Activated CD8-positive, alpha-beta memory T cell treated with anti-CD3 and anti-CD28 coated beads for 1 hour (primary cell): ENCODE measurements around the gene ACTN4.

Experiments
- DNase-seq, 2 donors: peaks; one replicate each; pipeline ENCODE4 v3.0.0-alpha.2; 2020; ENCODE audit warnings: low read depth in 1 of 2; ENCODE audit errors: extremely low read depth in 1 of 2

The ACTN4 gene

DNA sequence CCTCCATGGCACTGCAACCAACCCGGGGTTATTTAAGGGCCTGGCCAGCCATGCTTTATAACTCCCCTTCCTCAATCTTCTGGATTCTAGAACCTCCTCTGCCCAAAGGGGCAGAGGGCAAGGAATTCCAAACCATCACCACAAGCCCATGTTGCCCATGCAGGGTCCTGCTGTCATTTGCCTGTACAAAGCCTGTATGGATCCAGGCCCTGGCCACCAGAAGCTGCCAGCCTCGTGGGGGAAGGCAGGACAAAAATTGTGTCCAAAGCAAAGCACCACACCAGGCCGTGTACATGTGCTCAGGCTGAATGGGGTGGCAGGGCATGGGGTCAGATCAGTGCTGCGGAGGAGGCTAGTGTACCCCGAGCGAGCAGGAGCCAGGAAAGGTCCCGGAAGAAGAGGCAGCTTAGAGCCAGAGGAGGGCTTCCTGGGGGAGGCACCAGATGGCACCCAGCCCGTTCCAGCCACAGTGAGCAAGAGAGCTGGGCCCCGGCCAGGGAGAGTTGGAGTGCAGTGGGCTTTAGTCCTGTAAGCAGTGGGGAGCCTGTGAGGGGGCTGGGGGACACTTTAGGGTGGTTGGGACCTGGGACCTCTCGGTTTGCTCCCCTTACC, 61.1 kb downstream of the ACTN4 start:
- no peak for DNase-seq

DNA sequence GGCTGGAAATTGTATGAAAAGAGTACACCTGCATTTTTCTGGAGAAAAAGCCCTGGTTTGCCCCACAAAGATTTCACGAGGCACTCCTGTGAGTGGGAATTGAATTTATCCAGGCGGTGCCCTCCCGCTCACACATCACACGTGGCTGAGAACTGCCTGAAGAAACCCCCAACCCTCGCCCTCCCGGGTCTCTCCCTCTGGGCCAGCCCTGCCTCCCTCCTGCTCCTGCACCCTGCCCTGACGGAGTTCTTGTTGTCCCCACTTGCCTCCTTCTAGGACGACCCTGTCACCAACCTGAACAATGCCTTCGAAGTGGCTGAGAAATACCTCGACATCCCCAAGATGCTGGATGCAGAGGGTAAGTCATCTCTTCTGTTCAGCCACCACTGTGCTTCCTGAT, 61.7 kb downstream of the ACTN4 start:
- DNase-seq, result no peak

DNA sequence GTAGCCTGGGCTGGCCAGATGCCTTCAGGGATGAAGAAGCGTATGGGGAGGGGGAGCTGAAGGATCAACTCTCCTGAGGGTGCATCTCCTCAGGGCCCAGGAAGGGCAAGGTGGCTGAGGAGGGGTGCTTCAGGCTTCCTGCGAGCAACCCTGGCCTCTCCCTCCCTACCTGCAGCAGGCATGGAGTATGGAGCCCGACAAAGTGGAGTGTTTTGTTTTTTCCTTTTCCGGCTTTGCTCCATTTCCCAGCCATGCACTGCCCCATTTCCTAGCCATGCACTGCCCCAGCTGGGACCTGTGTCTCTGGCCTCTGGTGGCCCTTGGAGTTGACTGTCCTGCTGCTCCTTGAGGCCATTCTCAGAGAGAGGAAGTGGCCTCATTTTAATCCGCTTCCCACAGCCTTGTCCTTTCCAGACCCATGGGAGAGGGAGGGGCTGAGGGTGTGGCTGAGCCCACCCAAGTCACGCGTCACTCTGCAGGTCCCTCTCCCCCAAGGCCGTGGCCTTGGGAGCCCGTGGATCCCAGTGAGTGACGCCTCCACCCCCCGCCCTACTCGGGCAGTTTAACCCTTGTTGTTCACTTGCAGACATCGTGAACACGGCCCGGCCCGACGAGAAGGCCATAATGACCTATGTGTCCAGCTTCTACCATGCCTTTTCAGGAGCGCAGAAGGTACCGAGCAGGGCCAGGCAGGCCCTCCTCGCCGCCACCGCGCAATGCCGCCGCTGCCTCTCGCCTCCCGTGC, 62.4 kb downstream of the ACTN4 start:
- DNase-seq, result no peak

DNA sequence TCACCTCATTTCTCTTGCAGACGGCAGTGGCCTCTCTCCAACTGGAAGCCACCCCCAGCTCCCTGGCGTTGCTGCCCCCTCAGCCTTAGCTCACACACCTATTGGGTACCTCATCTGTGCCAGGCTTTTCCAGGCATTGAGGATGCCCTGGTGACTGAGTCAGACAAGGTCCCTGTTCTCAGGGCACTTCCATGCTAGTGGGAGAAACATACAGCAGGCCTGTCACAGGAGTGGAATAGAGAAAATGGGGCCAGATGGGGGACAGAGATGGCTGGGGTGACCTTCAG, 62.9 kb downstream of the ACTN4 start:
- no peak for DNase-seq

DNA sequence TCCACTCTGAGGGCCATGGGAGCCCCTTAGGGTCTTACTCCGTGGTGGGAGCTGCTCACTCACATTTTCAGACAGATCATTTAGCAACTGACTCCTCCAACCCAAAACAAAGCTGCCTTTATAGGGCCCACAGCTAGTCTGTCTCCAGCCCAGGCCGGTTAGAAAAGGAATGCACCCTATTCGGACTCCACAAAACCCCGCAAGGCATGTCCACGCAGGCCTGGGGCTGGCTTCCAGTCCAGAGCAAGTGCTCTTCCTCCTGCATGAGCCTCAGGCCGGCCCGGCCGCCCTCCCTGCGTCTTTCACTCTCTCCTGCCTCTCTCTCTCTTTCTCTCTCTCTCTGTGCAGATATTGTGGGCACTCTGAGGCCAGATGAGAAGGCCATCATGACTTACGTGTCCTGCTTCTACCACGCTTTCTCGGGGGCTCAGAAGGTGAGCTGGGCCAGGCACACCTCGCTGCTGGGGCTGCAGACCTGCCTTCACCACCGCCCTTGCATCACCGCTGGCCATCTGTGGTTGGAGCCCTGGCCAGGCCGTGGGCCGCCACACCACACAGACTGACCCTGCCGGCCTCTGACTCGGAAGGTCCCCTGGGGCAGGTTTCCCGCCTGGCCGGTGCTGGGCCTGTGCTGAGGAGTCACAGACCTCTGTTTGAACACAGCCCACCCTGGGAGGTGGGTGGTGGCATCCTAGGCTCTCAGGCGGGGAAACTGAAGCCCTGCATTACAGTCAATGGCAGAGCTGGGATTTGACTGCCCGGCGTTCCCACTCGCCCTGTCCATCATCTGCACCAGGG, 63.7 kb downstream of the ACTN4 start:
- DNase-seq, result no peak

DNA sequence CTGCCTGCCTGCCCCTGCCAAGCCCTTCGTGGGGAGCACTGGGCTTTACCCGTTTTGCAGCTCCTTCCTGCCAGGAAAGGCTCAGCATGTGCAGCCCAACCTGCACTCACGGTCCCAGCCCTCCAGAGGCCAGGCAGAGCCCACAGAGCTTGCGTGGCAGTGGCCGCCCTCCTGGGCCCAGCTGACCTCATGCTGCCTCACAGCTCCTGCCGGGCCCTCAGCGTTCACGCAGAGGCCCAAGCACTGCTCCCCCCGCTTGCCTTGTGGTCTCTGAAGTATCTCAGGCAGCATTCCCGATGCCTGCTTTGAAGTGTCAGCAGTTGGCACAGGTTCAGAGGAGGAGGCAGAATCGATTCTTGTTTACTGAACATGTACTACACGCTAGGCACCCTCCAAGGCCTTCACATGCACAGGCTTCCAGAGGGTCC, 64.3 kb downstream of the ACTN4 start:
- no peak for DNase-seq

DNA sequence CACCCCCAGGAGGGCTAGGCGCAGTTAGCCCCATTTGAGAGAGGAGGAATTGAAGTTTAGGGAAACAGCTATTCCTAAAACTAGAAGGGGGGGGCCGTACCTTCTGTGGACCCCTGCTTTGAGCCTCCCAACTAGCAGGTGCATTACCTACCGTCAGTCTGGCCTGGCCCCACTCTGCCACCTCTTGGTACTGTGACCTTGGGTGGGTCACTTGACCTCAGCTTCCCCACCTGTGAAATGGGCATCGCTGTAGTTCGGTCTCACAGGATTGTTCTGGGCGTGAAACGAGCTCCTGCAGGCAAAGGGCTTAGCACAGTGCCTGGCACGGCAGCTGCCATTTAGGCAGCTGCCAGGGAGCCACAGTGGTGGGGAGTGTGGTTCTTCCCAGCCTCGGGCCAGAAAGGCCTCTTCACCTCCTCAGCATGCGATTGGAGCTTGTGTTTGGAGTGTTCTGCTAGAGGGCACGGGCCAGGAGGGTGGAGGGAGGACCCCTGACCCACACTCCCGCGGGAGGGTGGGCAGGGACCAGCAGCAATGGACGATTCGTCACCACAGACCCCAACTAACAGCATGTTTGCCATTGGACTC, 64.8 kb downstream of the ACTN4 start:
- DNase-seq, result no peak

DNA sequence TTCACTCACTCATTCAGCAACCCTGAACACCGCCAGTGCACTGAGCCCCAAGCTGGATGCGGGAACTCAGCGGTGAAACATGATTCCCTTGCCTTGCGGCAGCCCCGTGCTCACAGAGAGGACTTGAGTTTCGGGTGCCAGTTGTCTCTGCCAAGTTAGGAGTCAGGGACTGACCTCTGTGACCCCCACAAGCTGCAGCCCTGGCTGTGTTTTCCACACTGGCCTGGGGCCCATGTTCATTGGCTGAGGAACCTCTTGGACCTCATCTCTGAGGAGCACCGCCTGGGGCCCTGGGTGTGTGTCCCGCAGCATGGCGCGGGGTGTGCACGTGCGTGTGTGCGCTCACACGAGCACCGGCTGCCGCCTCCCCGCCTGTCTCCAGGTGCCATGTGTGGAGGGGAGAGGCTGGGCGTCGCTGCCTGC, 65.8 kb downstream of the ACTN4 start:
- DNase-seq, result no peak

DNA sequence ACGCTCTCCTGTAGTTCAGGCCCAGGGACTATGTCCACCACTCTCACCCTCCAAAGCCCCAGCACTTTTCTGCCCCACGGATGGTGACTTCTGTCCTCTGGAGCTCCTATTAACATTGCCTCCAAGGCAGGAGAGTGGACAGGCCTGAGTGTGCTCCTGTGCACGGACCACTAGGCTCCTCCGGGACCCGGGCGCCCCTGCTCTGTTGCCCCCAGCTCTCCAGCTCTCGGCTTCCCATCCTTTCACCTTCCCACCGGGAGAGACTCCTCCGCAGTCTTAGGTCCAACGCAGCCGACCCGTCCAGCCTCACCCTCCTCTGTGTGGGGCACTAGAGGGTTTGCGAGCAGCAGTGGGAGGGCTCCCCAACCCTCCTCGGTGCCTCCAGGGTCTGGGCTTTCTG, 66.4 kb downstream of the ACTN4 start:
- DNase-seq, result no peak

DNA sequence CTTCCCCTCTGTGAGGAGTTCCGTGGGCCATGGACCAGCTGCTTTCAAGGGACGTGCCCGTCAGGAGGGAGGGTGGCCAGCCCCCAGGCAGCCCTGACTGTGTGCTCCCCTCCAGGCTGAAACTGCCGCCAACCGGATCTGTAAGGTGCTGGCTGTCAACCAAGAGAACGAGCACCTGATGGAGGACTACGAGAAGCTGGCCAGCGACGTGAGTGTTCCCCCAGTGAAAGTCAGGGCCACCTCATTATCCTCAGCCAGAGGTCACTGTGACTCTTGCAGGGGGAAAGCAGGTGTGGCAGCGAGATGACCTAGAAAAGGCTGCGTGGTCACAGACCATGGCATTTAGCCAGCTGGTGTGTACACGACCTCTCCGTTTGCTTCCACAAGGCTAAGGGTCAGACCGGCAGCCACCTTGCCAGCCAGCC, 66.9 kb downstream of the ACTN4 start:
- DNase-seq, result no peak

DNA sequence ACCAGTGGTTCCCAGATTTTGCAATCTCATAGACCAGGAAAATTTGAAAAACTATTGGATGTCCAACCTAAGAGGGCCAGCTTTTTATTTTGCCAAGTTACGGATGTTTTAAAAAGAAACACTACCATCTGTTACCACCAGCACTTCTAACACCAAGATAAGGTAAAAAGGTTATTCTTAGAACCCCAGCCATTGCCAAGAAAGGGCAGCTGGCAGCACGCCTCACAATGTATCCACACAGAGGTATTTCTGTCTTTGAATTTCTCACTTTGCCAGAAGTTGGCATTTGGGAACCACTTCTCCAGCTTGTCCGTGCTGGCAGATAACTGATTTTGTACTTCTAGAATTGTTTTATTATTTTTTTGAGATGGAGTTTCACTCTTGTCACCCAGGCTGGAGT, 68.1 kb downstream of the ACTN4 start:
- no peak for DNase-seq

DNA sequence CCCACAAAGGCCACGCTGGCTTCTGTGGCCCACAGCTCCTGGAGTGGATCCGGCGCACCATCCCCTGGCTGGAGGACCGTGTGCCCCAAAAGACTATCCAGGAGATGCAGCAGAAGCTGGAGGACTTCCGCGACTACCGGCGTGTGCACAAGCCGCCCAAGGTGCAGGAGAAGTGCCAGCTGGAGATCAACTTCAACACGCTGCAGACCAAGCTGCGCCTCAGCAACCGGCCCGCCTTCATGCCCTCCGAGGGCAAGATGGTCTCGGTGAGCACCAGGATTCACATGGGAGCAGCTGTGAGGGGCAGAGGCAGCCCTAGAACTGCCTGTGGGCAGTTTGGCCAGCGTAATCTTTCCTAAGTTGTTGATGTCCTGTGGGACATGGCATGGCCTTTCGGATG, 69.6 kb downstream of the ACTN4 start:
- DNase-seq, result no peak

DNA sequence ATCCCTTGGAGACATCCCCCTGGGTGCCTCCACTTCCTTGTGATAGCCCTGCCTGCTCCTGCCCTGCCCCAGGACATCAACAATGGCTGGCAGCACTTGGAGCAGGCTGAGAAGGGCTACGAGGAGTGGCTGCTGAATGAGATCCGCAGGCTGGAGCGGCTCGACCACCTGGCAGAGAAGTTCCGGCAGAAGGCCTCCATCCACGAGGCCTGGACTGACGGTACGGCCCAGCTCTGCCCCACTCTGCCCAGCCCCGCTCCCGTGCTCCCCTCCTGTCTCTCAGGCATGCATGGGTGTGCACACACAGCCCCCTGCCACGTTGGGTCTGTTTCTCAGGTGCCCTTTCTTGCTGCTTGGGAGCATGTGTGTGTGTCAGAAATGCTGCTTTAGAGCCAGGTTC, 70.4 kb downstream of the ACTN4 start:
- DNase-seq, result no peak

DNA sequence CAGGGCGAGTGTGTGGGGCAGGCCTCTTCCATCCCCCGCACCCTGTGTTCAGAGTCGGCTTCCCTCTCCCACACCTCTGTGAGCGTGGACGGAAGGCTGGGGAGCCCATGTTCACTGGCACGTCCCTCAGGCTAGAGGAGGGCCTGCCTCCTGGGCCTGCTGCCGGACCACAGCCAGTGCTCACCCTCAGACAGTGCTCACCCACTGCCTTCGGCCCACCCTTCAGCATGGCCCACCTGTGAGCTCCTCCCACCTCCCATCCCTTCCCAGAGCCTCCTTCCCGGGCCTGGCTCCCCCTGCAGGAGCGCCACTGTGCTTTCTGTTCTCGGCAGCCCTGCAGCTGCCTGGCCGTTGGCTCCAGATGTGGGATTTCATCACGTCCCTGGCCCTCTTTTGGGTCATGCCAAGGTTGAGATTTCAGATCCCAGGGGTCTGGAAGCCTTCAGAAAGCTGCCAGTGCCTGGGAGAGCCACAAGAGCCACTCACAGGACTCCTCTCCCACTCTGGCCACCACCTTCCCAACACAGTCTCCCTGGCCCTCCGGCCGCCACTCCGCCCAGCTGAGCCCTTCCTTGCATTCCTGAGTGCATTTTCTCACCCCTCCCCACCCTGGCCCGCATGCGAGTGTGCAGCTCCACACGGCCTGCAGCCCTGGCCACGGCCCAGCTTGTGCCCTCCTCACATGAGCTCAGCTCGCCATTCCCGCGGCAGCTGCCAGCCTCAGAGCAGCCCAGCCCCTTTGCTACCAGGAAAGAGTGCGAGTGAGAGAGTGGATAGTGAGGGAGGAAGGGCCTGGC, 71.5 kb downstream of the ACTN4 start:
- DNase-seq, result no peak

DNA sequence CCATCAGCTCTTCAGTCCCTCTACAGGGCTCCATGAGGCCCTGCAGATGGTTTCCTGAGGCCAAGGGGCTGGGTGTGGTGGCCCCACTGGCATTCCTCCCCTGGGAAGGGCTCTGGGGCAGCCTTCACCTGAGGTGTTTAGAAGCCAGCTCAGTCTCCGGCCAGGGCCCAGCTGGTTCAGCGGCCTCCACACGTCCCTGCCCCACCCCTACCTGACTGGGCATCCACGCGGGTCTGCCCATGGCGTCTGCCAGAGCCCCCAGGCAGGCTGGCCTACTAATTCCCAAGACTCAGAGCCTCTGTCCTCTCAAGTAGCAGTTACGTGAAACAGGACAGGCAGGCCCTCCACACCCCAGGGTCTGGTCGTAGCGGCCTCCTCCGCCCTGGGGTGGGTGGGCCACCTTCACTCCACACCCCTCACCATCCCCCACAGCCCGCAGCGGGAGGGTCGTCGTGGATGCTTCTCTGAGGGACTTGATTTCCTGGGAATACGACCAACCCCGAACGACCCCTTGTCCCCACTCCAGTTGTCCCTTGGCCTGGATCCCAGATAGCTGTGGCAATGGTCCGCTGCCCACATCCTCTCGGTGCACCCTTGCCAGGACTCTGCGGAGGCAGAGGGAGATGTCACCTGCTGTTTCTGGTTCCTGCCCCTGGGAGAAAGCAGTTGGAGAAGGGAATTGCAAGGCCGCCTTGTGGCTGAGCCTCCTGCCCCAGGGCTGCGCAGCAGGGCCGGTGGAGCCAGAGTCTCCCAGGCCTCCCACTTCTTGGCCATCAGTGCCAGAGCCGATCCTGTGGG, 72.5 kb downstream of the ACTN4 start:
- no peak for DNase-seq

DNA sequence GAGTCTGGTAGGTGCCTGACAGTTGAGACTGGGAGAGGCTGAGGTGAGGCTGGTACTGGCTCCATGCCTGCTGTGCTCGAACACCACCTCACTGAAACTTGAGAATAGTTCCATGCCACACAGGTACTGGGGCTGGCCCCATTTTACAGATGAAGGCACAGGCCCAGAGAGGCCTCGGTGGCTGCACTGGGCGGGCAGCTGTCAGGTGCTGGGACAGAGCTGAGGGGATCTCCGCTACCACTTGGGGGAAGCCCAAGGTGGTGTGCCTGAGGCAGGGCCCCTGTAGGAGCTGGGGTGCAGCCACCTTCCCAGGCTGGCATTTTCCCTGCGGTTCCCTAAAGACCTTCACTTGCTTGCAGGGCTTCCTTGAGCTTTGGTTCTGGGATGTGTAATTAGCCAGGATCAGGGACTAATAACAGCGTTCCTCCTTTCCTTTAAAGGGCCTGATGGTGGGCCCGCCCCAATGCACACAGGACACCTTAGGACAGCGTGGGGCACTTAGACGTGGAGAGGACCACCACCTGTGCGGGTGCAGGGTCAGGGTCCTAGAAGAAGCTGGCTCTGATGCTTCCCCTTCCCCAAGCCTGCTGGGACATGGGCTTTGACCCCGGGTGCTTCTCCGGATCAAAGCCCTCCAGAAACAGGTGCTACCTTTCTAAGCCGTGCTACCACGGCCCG, 73.2 kb downstream of the ACTN4 start:
- no peak for DNase-seq

DNA sequence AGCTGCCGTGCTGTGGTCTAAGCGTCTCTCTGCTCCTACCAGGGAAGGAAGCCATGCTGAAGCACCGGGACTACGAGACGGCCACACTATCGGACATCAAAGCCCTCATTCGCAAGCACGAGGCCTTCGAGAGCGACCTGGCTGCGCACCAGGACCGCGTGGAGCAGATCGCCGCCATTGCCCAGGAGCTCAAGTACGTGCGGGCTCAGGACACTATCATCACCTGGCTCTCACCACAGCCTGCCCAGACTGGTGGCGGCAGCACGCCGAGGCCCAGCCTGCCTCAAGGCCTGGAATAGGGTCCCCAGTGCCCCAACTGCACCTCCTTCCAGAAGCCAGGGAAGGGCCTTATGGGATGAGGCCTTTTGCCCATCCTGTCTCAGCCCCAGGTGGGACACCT, 74.0 kb downstream of the ACTN4 start:
- no peak for DNase-seq

DNA sequence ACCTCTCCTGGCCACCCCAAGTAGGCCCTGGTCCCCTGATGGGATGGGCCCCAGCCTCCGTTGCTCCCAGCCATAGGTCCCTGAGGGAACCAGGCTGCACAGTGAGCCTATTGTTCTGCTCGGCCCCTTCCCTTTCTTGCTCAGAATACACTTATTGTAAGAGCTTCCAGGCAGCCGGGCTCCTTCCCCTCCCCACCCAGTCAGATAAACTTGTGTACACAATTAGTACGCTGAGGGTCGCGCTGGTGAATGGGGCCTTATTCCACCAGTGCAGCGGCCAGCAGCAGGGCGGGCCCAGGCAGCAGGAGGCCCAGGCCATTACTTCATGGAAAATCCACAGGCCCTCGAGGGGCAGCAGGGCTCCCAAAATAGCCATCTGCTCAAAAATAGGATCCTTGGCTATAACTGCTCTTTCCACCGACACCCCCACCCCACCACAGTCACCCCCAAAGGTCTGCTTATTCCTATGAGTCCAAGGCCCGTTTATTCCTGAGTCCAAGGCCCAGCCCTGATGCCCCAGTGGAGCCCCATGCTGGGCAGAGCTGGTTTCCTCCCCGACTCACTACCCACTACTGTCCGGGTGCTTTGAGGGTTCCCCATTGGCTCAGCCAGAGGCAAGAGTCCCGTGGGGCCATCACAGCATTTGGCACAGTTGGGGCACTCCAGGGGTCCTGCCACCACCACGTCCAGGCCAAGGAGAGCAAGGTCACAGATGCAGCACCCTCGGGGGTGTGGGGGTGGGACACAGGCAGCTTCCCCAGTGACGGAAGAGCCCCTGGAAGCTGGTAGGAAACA, 74.7 kb downstream of the ACTN4 start:
- DNase-seq, result no peak
